GOT3 (cell line): Measurements from ENCODE around the gene RAB40C.

ENCODE experiments used
- DNase-seq: peaks from one replicate; lab custom pipeline; 2025; ENCODE audit warnings: mixed read lengths; lab: John Stamatoyannopoulos, UW

RAB40C gene

GRCh38 chr16:575354-576196 is 14.3 kb upstream of the RAB40C start:
- no peak for DNase-seq

DNA sequence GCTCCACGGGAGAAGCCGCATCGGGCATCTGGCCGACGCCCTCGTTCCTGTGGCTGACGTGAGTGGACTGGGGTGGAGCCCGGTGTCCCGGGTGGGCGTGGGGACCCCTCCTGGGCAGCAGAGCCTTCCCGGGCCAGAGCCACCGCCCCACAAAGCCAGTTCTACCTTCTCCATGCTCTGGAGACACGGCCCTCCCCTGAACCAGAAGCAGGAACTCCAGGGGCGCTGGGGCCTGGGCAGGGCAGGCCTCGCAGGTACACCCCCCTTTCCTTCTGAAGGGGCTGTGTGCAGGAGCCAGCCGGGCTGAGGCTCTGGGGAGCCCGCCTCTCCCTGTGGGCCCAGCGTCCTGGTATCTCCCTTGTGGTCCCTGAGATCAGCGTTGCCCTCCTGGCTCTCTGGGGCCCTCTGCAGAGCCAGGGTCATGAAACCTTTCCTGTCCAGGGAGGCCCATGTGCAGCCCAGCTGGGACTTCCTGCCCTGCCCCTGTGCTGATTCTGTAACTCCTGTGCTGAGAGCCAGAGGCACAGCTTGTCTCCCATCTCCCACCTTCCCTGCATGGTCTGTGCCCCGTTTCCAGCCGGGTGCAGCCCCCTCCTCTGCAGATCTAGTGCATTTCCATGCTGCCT is 13.6 kb upstream of the RAB40C start:
- no peak for DNase-seq

DNA sequence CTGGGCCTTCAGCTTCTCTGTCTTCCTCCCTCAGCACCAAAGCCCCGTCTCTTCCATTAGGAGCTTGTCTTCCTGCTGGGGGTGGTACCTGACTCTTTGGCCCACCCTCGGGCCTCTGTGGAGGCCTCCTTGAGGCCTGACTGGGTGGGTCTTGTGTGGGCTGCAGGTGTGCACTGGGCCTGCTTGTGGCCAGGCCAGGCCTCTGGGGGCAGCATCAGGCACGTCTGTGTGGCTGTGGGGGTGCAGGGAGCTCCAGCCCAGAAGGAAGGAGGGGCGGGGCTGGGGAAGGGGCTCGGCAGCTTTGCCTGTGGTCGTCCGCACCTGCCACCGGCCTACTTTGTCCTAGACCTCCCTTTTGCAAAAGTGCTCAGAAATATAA is 13.1 kb upstream of the RAB40C start:
- no peak for DNase-seq

GRCh38 chr16:577796-578195 is 12.1 kb upstream of the RAB40C start:
- no peak for DNase-seq

GRCh38 chr16:578232-578869 is 11.5 kb upstream of the RAB40C start:
- no peak for DNase-seq

DNA sequence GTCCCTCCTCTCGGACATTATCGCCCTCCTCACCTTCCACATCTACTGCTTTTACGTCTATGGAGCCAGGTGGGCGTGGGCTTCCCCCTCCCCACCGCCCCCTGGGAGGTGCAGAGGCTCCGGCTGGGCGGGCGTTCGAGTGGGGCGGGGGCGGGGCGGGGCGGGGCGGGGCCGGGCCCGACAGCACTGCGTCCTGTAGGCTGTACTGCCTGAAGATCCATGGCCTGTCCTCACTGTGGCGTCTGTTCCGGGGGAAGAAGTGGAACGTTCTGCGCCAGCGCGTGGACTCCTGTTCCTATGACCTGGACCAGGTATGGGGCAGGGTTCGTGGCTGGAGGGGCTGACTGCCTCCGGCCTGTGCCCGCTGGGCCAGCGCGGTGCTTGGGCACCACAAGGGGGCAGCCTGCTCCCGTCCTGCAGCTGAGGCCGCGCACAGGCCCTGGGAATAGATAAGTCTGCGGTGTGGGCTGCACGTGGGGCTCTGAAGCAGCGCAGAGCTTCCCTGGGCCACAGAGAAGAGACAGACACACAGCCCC is 10.9 kb upstream of the RAB40C start:
- DNase-seq: no peak

DNA sequence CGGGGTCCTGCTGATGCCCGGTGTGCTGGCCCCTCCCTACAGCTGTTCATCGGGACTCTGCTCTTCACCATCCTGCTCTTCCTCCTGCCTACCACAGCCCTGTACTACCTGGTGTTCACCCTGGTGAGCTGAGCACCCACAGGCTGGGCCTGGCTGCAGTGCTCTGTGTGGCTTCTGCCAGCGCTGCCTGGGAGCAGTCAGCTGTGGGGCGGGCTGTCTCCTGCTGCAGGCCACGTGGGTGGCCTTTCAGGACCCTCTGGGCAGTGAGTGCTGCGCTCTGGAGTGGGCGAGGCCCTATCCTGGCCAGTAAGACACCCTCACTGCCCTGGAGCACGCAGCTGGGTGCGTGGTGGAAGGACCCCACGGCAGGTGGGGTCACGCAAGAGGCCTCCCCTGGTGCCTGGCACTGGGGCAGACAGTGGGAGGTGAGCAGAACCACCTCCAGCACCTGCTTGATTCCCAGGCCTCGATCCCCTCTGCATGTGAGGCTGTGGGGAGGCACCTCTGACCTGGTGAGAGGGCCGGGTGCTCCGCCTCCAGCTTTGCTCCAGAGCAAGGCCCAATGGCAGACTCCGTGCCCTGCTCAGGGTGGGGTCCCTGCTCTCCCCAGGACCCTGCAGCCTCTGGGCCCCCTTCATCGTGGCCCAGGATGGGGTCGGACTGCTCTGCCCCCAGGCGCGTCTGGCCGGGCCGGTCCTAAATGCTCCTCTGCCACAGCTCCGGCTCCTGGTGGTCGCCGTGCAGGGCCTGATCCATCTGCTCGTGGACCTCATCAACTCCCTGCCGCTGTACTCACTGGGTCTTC is 9.5 kb upstream of the RAB40C start:
- no peak for DNase-seq

GRCh38 chr16:580946-581498 is 8.8 kb upstream of the RAB40C start:
- DNase-seq: no peak

DNA sequence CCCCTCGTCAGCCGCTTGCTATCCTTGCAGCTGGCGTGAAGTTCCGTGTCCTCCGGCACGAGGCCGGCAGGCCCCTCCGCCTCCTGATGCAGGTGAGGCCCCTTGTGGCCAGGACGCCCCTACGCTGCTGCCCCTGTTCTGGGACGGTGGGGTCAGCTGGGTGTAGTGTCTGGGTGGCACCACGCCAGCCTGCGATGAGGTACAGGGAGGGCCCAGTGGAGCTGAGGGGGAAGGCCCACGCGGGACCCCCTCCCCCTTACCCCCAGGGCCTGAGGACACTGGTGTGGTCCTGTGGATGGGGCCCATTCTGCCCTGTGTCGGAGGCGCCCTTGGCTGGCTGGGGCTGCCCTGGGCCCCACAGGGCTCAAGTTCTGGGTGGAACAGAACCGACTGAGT is 7.7 kb upstream of the RAB40C start:
- no peak for DNase-seq

GRCh38 chr16:582614-583331 is 7.1 kb upstream of the RAB40C start:
- no peak for DNase-seq

GRCh38 chr16:583470-583814 is 6.4 kb upstream of the RAB40C start:
- no peak for DNase-seq

DNA sequence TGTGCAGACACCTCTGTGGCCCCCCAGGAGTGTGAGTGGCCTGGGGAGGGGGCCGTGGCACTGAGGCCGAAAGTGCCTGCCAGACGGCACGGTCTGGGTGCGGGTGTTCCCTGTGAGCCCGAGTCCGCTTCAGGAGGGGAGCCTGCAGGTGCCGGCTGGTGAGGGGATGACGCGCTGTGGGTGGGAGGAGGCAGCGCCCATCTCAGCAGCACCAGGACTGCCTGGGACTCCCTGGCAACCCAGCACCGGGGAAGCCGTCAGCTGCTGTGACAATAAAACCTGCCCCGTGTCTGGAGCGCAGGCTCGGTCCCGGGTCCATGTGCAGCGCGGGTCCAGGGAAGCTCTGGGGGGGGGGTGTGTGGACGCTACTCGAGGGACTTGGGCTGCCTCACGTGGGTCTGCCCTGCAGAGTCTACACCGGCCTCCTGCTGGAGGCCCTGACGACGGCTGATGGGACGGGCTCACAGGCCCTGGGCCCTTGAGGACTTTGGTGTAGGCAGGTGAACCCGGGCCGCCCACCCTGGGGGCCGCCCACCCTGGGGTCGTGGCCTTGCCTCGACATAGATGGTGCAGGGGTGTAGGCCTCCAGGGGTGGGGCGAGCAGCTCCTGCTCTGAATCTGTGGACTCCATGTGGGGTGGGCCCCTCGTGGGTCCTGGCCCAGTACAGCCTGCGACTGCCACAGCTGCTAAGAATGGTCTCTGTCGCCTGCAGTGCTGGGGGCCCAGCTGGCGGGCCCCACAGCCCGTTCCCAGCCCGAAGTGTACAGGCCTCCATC is 5.9 kb upstream of the RAB40C start:
- no peak for DNase-seq

DNA sequence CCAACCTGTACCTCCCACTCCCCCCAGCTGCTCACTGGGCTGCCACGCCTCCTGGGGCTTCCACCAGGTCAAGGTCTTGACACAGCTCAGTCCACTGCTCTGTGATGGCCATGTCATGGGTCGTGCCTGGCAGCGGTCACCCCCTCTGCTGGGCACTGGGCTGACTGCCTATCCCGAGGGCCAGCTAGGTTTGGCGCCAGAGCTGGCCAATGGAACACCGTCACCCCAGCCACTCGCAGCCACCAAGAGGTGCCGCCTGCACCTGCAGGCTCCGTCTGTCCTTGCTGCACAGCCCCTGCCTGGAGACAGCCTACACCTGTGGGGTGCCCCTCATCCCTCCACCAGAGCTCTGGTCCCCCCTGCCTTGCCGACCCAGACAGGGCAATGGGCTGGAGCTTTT is 4.5 kb upstream of the RAB40C start:
- no peak for DNase-seq

DNA sequence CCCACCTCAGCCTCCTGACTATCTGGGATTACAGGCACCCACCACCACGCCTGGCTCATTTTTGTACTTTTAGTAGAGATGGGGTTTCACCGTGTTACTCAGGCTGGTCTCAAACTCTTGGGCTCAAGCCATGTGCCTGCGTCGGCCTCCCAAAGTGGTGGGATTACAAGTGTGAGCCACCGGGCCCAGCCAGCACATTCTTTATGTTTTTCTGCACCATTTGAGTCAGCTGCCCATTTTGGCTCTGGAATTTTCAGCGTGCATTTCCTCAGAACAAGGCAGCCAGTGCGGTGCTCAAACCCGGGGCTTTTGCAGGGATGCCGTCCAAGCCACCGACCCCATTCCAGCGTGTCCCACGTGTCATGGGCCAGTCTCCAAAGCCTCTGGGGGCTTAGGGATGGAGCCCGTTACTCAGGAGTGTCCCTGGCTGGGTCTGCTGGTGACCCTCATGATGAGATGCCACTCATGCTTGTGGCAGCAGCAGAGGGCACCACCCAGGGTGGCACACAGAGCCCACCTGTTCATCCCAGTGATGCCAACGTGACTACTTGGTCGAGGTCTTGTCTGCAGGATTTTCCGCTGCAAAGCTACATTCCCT is 3.7 kb upstream of the RAB40C start:
- DNase-seq: no peak

GRCh38 chr16:586645-587590 is 2.9 kb upstream of the RAB40C start:
- no peak for DNase-seq

DNA sequence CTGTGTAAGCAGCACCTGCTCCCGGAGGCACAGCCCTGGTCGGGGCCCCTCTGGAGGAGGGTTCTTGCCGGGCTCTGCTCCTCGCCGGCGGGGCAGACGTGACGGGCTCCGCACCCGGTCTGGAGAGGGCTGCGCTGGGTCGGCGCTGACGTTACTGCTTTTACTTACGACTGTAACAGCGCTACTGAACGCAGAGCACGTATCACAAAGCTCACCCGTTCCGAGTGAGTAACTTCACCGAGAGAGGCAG is 1.3 kb upstream of the RAB40C start:
- DNase-seq: no peak

DNA sequence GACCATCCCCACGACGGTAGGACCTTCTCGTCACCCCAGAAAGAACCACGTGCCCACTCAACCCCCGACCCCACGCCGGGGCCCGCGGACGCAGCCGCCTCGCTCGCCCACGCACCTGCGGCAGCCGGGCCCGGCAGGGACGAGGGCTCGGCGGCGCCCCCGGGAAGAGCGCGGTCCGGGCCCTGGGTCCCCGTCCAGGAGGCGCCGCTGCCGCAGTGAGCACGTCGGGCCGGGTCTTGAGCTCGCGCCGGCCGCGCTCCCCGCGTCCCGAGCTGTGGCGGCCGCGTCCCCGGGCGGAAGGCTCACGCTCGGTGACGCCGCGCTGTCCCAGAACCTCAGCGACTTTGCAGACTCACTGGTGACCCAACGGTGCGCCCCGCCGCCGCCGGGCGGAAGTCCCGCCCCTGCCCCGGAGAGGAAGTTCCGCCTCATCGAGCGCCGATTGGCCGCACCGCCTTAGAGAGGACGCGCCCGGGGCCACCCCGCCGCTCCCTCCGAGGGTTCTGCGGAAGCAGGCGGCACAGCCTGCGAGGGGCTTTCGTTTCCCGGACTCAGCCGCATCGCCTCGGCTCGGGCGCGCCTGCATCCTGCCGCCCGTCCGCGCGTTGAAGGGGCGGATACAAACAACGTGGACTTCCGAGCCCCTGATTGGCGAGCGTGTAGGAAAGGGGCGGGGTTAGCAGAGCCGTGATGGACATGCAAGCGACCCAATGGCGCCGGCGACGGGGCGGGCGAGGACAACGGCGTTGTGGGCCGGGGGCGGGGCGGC is 793 bp upstream of the RAB40C start:
- peak; percentile 98 for DNase-seq

DNA sequence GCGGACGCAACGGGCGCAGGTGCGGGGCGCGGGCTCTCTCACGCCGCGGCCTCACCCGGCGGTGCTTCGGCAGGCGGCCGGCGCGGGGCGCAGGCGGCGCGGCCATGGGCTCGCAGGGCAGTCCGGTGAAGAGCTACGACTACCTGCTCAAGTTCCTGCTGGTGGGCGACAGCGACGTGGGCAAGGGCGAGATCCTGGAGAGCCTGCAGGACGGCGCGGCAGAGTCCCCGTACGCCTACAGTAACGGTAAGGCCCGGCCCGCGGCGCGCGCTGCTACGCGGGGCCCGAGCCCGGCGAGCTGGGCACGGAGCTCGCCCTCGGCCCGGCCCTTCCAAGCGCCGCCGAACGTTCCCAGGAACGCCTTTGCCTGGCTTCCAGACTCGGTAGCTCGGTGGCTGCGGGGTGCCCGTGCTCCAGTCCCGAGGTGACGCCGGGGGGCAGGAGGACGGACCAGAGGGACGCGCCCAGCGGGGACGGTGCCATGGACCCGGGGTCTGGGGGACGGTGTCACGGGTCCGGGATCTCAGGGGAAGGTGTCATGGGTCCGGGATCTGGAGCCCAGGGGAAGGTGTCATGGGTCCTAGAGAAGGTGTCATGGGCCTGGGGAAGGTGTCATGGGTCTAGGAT is 435 bp downstream of the RAB40C start:
- no peak for DNase-seq
